Coronary artery (tissue), 2 donors: ENCODE results near the gene CYP2C18.
"Not testable (repeated sequence)": the region's sequence is repeated elsewhere in the genome, so short reads cannot be mapped to it uniquely, and the experiment has no call there.

Source experiments
- DNase-seq: peaks from one replicate; pipeline ENCODE4 v3.0.0-alpha.2; 2017; ENCODE audit warnings: low spot score
- H3K27ac ChIP-seq, 2 donors: fragments of 200-600 bp; sonication (generic); one replicate each; pipeline ENCODE4 v1.5.1; 2016 to 2019
- H3K4me3 ChIP-seq: fragments of 200-600 bp; sonication (generic); 2 replicates; pipeline ENCODE4 v1.5.1; 2016; ENCODE audit warnings: mild to moderate bottlenecking, moderate library complexity
- TF ChIP-seq, protein P1 (sequence below): fragments of 200-600 bp; sonication (generic); IDR thresholded peaks from one replicate; pipeline ENCODE4 v1.5.1; 2019; ENCODE audit warnings: antibody characterized with exemption

Gene CYP2C18

GRCh38 chr10:94747838-94748237 lies 64.3 kb downstream of the CYP2C18 start:
- no peak overlapping the region for H3K27ac ChIP-seq
- TF ChIP-seq, protein P1, sequence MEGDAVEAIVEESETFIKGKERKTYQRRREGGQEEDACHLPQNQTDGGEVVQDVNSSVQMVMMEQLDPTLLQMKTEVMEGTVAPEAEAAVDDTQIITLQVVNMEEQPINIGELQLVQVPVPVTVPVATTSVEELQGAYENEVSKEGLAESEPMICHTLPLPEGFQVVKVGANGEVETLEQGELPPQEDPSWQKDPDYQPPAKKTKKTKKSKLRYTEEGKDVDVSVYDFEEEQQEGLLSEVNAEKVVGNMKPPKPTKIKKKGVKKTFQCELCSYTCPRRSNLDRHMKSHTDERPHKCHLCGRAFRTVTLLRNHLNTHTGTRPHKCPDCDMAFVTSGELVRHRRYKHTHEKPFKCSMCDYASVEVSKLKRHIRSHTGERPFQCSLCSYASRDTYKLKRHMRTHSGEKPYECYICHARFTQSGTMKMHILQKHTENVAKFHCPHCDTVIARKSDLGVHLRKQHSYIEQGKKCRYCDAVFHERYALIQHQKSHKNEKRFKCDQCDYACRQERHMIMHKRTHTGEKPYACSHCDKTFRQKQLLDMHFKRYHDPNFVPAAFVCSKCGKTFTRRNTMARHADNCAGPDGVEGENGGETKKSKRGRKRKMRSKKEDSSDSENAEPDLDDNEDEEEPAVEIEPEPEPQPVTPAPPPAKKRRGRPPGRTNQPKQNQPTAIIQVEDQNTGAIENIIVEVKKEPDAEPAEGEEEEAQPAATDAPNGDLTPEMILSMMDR, result no peak
- H3K4me3 ChIP-seq, result no peak overlapping the region
- DNase-seq, result no peak

- TF ChIP-seq, protein P1, result no peak
Observed at GRCh38 chr10:94757916-94758315, 74.4 kb downstream of the CYP2C18 start.

DNA sequence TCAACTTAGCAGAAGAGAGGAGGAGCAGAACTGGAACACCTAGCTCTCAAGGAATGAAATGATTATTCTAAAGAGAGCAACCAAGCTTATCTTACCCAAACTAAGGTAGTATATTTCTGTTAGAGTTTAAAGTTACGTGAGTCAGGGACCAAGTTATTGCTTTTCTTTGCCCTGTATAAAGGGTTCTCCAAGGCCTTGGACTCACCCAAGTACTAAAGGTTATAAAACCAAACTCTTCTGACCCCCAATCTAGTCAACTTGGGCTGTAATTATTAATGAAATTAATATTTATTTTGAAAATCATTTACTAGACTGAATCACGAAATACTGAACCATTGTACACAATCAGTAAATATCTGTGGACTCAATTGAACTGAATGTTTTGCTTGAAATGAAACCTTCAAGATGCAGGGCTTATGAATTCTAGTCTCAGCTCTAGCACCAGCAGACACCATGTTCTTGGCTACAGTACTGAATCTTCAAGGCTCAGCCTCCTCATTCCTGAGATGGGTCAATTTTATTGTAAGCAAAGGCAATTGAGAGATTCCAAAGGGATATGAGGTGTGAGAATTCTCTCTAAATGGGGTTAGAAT lies 77.2 kb downstream of the CYP2C18 start:
- Histone ChIP-seq H3K27ac (no peak overlapping the region), H3K4me3 (no peak overlapping the region)
- TF ChIP-seq, protein P1, result no peak
- no peak for DNase-seq

More at GRCh38 chr10:94757916-94758315, 74.4 kb downstream of the CYP2C18 start:
- no peak overlapping the region for H3K4me3 ChIP-seq
- no peak for DNase-seq
- H3K27ac ChIP-seq, result no peak overlapping the region

DNA sequence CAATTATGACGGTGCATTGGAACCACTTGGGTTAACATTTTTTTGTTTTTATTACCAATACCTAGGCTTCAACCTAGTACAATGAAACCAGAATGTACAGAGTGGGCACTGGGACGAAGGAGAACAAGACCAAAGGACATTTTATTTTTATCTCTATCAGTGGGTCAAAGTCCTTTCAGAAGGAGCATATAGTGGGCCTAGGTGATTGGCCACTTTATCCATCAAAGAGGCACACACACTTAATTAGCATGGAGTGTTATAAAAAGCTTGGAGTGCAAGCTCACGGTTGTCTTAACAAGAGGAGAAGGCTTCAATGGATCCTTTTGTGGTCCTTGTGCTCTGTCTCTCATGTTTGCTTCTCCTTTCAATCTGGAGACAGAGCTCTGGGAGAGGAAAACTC lies 78.9 kb downstream of the CYP2C18 start, which contains the start of gene CYP2C19:
CYP2C19 (plus strand) TSS at position 289 of the 400 bp plus-strand sequence; CDS start at position 314, 25 bp downstream.
- TF ChIP-seq, protein P1, result no peak
- no peak for DNase-seq
- no peak within 1 kb of the TSS for H3K4me3 ChIP-seq
- H3K27ac ChIP-seq, result no peak within 1 kb of the TSS

- DNase-seq, H3K27ac ChIP-seq, H3K4me3 ChIP-seq: not testable (repeated sequence)
Observed at GRCh38 chr10:94775425-94775824, 91.9 kb downstream of the CYP2C18 start.

DNA sequence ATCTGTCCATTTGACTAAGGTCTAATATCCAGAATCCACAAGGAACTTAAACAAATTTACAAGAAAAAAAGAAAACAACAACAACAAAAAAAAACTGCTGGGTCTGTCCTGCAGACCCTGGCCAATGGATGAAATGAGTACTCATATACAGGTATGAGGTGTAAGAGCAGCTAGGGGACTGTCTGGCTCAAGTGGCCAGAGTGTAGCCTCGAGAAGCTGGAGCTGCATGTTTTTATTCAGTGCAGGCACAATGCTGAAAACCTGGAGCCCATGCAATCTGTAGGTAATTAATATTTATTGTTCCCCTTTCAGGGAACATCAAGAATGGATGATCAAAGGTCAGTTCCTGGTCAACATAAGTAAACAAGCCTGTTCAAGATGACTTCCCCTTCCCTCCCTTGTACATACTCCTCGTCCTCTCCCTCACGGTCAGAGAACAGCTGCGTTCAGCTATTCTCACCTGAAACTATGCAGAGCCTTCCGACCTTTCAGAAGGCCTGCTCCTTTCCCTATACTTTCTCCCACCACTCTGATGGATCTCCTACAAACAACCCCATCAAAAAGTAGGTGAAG lies 94.4 kb downstream of the CYP2C18 start:
- no peak for DNase-seq
- Histone ChIP-seq H3K4me3 (no peak overlapping the region), H3K27ac (no peak overlapping the region)
- TF ChIP-seq, protein P1, result no peak

- H3K27ac ChIP-seq, result no peak overlapping the region
- no peak overlapping the region for H3K4me3 ChIP-seq
- DNase-seq, result no peak
- TF ChIP-seq, protein P1, result no peak
Observed at GRCh38 chr10:94780844-94781243, 97.3 kb downstream of the CYP2C18 start.
